Endothelial cell (in vitro differentiated cells): ENCODE measurements around the gene DIPK1C. TPM values are rescaled to one million over a fixed set of nuclear protein-coding genes. Genes with fewer than 3 reads are reported as not detected.

Experiments used
- DNase-seq: peaks from one replicate; pipeline ENCODE4 v3.0.0; 2021; ENCODE audit warnings: low spot score
- H3K27ac Mint-ChIP-seq: one replicate; pipeline ENCODE4 v1.8.0; 2021; ENCODE audit warnings: mixed read lengths, inconsistent platforms; ENCODE audit not compliant: unreplicated experiment
- H3K27me3 Mint-ChIP-seq: one replicate; pipeline ENCODE4 v1.8.0; 2021; ENCODE audit warnings: mild to moderate bottlenecking, moderate library complexity, mixed read lengths, inconsistent platforms; ENCODE audit not compliant: unreplicated experiment
- H3K36me3 Mint-ChIP-seq: one replicate; pipeline ENCODE4 v1.8.0; 2021; ENCODE audit warnings: mild to moderate bottlenecking, low read depth, mixed read lengths, inconsistent platforms; ENCODE audit not compliant: unreplicated experiment
- H3K4me1 Mint-ChIP-seq: one replicate; pipeline ENCODE4 v1.8.0; 2021; ENCODE audit warnings: mild to moderate bottlenecking, mixed read lengths, inconsistent platforms; ENCODE audit not compliant: unreplicated experiment
- H3K4me3 Mint-ChIP-seq: one replicate; pipeline ENCODE4 v1.8.0; 2021; ENCODE audit warnings: mild to moderate bottlenecking, mixed read lengths, inconsistent platforms; ENCODE audit not compliant: unreplicated experiment
- H3K9me3 Mint-ChIP-seq: one replicate; pipeline ENCODE4 v1.8.0; 2021; ENCODE audit warnings: mixed read lengths, inconsistent platforms; ENCODE audit not compliant: unreplicated experiment
- CTCF ChIP-seq: fragments of 200-600 bp; sonication (generic); IDR thresholded peaks from one replicate; pipeline ENCODE4 v1.5.0; 2021; ENCODE audit warnings: antibody characterized with exemption; ENCODE audit not compliant: unreplicated experiment
- total RNA-seq: library from RNA; stranded (reverse); fragmentation: NEBNext Ultra II Directional; extraction: Animal tissue kit (Norgen Biotek cat#: 25700); gene quantifications from one replicate; pipeline ENCODE4 v1.2.1, GENCODE V29; 2021; ENCODE audit not compliant: unreplicated experiment

Gene DIPK1C
- total RNA-seq, 1 donor from 2014 or later = 0.21 TPM

- Mint-ChIP-seq H3K4me1 (peaks cover 2% of the 10 kb centered on the region), H3K36me3 (peaks cover 21% of the 10 kb centered on the region), H3K27me3 (peaks cover 18% of the 10 kb centered on the region), H3K27ac (no peak overlapping the region), H3K4me3 (no peak overlapping the region), H3K9me3 (peaks cover 26% of the 10 kb centered on the region)
- DNase-seq = no peak
- TF ChIP-seq CTCF = no peak
Observed at GRCh38 chr18:74425161-74425560, 31.9 kb downstream of the DIPK1C start.

- DNase-seq = no peak
- H3K27ac Mint-ChIP-seq = no peak overlapping the region
- TF ChIP-seq CTCF = no peak
- H3K9me3 Mint-ChIP-seq = peaks cover 24% of the 10 kb centered on the region
- H3K4me3 Mint-ChIP-seq = no peak overlapping the region
- H3K27me3 Mint-ChIP-seq = peaks cover 13% of the 10 kb centered on the region
- peaks cover 5% of the 10 kb centered on the region for H3K4me1 Mint-ChIP-seq
- peaks cover 21% of the 10 kb centered on the region for H3K36me3 Mint-ChIP-seq
Observed at GRCh38 chr18:74422541-74422940, 34.6 kb downstream of the DIPK1C start.

- Mint-ChIP-seq H3K36me3 (peaks cover 11% of the 10 kb centered on the region), H3K27me3 (peaks cover 7% of the 10 kb centered on the region), H3K9me3 (peaks cover 13% of the 10 kb centered on the region), H3K4me3 (no peak overlapping the region), H3K27ac (no peak overlapping the region), H3K4me1 (peaks cover 3% of the 10 kb centered on the region)
- no peak for TF ChIP-seq CTCF
- DNase-seq = no peak
Observed at GRCh38 chr18:74420926-74421325, 36.2 kb downstream of the DIPK1C start.

GRCh38 chr18:74420481-74420880, 36.6 kb downstream of the DIPK1C start:
- Mint-ChIP-seq H3K36me3 (peaks cover 11% of the 10 kb centered on the region), H3K27ac (no peak overlapping the region), H3K9me3 (peaks cover 13% of the 10 kb centered on the region), H3K4me1 (peaks cover 3% of the 10 kb centered on the region), H3K4me3 (no peak overlapping the region), H3K27me3 (peaks cover 7% of the 10 kb centered on the region)
- DNase-seq = no peak
- TF ChIP-seq CTCF = no peak

GRCh38 chr18:74419761-74420160, 37.3 kb downstream of the DIPK1C start:
- peaks cover 3% of the 10 kb centered on the region for H3K4me1 Mint-ChIP-seq
- H3K27ac Mint-ChIP-seq = no peak overlapping the region
- H3K27me3 Mint-ChIP-seq = peaks cover 7% of the 10 kb centered on the region
- H3K9me3 Mint-ChIP-seq = peaks cover 10% of the 10 kb centered on the region
- TF ChIP-seq CTCF = no peak
- peaks cover 9% of the 10 kb centered on the region for H3K36me3 Mint-ChIP-seq
- DNase-seq = no peak
- H3K4me3 Mint-ChIP-seq = no peak overlapping the region
